Osteocyte (in vitro differentiated cells): Measurements from ENCODE around the gene SLC7A7. TPM values are rescaled to one million over a fixed set of nuclear protein-coding genes. Genes with fewer than 3 reads are reported as not detected.
"Not testable (repeated sequence)": the region's sequence is repeated elsewhere in the genome, so short reads cannot be mapped to it uniquely, and the experiment has no call there.

Experiments used
- DNase-seq: peaks from one replicate; pipeline ENCODE4 v3.0.0; 2021; ENCODE audit warnings: mixed read lengths; ENCODE audit not compliant: unreplicated experiment; ENCODE audit errors: extremely low spot score
- H3K27ac Mint-ChIP-seq: one replicate; pipeline ENCODE4 v1.8.0; 2021; ENCODE audit warnings: mild to moderate bottlenecking, mixed read lengths; ENCODE audit not compliant: unreplicated experiment
- H3K27me3 Mint-ChIP-seq: one replicate; pipeline ENCODE4 v1.8.0; 2021; ENCODE audit warnings: mixed read lengths; ENCODE audit not compliant: unreplicated experiment
- H3K36me3 Mint-ChIP-seq: one replicate; pipeline ENCODE4 v1.8.0; 2021; ENCODE audit warnings: mixed read lengths; ENCODE audit not compliant: unreplicated experiment
- H3K4me1 Mint-ChIP-seq: one replicate; pipeline ENCODE4 v1.8.0; 2021; ENCODE audit warnings: mixed read lengths; ENCODE audit not compliant: unreplicated experiment
- H3K4me3 Mint-ChIP-seq: one replicate; pipeline ENCODE4 v1.8.0; 2021; ENCODE audit warnings: mild to moderate bottlenecking, moderate library complexity, mixed read lengths; ENCODE audit not compliant: unreplicated experiment
- H3K9me3 Mint-ChIP-seq: one replicate; pipeline ENCODE4 v1.8.0; 2021; ENCODE audit warnings: mixed read lengths; ENCODE audit not compliant: unreplicated experiment
- CTCF ChIP-seq: fragments of 200-600 bp; sonication (generic); IDR thresholded peaks from 2 replicates; pipeline ENCODE4 v1.5.0; 2021; ENCODE audit warnings: antibody characterized with exemption, mild to moderate bottlenecking, moderate library complexity
- total RNA-seq: library from RNA; stranded (reverse); gene quantifications from 2 replicates; pipeline ENCODE4 v1.2.1, GENCODE V29; 2021

The SLC7A7 gene
- total RNA-seq, 1 donor from 2014 or later: 1.6 TPM

DNA sequence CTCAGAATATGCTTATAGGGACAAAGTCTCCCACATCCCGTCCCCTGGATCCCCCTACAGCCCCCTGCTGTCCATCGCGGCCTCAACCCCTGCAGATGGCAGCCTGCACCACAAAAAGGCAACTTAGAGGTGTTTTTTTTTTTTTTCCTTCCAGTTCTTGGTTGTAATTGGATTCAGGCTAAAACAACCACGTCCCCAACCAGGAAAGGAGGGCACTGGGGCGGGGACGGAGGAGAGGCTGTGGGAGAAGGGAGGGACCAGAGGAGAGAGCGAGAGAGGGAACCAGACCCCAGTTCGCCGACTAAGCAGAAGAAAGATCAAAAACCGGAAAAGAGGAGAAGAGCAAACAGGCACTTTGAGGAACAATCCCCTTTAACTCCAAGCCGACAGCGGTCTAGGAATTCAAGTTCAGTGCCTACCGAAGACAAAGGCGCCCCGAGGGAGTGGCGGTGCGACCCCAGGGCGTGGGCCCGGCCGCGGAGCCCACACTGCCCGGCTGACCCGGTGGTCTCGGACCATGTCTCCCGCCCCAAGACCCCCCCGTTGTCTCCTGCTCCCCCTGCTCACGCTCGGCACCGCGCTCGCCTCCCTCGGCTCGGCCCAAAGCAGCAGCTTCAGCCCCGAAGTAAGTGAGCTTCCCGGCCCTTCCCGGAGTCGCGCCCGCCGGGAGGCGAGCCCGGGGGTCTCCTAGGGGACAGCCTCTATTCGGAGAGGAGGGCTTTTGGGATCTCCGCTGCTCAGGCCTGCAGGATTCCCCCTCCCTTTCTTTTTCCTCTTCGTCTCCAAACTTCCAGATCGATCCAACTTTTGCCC lies 21.3 kb upstream of the SLC7A7 start, which contains the start of gene MMP14:
Gene MMP14, plus strand, starts transcription at position 285 of the 813 bp plus-strand sequence. Its CDS starts 233 bp downstream, at position 518.
- Mint-ChIP-seq H3K4me1 (peaks cover 41% of the 10 kb centered on the region), H3K36me3 (peaks cover 21% of the 10 kb centered on the region), H3K27ac (peak within 1 kb of the TSS; percentile 98), H3K9me3 (no peaks in the 10 kb centered on the region), H3K27me3 (no peaks in the 10 kb centered on the region), H3K4me3 (peak within 1 kb of the TSS; percentile 100)
- peak; percentile 66 for TF ChIP-seq CTCF
- peak; percentile 90 for DNase-seq

- no peak for TF ChIP-seq CTCF
- Mint-ChIP-seq H3K9me3 (no peaks in the 10 kb centered on the region), H3K36me3 (peaks cover 13% of the 10 kb centered on the region), H3K4me3 (peak overlapping the region; percentile 100), H3K4me1 (peaks cover 41% of the 10 kb centered on the region), H3K27ac (peak overlapping the region; percentile 98), H3K27me3 (no peaks in the 10 kb centered on the region)
- DNase-seq: no peak
Measured at GRCh38 chr14:22835505-22835904, 20.3 kb upstream of the SLC7A7 start.

DNA sequence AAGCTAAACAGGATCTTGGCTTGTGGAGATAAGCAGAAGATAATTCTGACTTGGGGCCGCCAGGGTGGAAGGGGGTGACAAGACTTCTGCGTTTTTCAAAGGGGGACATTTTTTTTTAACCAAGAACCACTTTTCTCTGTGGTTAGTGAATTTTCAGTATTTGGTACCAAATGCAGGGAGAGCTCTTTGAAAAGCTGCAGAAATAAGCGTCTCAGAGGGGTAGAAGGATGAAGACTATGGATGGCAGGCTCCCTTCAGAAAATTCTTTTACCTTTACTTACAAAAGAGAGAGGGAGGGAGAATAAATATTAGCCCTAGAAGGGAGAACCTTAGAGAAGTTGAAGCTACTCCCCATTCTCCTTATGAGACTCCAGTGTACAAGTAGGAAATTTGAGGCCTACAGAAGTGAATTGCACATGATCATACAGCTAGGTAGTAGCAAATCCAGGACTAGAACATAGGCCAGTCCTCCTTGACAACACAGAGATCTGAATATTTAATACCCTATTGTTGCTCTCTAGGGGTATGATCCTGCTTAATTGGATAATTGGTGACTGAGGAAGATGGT lies 15.3 kb upstream of the SLC7A7 start:
- Mint-ChIP-seq H3K9me3 (no peaks in the 10 kb centered on the region), H3K27ac (peak overlapping the region; percentile 92), H3K4me1 (peaks cover 19% of the 10 kb centered on the region), H3K27me3 (no peaks in the 10 kb centered on the region), H3K4me3 (peak overlapping the region; percentile 97), H3K36me3 (peaks cover 5% of the 10 kb centered on the region)
- DNase-seq: no peak
- no peak for TF ChIP-seq CTCF

DNA sequence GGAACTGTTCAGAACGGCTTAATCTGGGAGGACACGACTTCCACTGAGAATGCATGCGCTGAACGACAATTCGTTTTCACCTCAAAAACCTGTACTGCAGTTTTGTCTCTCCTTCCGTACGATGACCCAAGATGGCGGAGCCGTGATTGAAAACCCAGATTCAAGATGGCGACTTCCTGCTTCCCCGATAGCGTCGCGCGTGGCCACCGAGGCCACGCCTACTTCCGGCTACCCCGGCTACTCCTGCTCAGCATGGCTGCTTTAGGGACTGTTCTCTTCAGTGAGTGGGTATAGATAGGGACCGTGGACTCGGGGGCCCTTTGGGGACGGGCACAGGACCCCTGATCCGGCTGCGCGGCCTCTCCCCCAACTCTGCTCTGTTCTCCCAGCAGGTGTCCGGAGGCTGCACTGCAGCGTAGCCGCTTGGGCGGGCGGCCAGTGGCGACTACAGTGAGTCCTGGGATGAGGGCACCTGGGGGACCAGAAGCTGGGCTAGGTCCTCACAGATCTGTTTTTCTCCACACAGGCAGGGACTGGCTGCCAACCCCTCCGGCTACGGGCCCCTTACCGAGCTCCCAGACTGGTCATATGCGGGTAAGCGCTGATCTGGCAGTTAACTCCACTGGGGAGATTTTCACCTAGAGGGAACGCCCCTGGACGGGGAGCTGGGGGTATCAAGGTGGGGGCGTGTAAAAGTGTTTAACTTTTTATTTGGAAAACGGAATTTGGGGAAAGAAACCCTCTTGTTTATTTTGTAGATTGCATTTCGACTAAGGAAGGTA lies 14.6 kb upstream of the SLC7A7 start, which contains the start of gene MRPL52:
Gene MRPL52, plus strand, starts transcription at position 227 of the 782 bp plus-strand sequence. Its CDS starts 26 bp downstream, at position 253.
- peaks cover 5% of the 10 kb centered on the region for H3K36me3 Mint-ChIP-seq
- peak within 1 kb of the TSS; percentile 92 for H3K27ac Mint-ChIP-seq
- DNase-seq: peak; percentile 91
- peaks cover 20% of the 10 kb centered on the region for H3K4me1 Mint-ChIP-seq
- no peak for TF ChIP-seq CTCF
- H3K4me3 Mint-ChIP-seq: peak within 1 kb of the TSS; percentile 97
- no peaks in the 10 kb centered on the region for H3K27me3 Mint-ChIP-seq
- H3K9me3 Mint-ChIP-seq: no peaks in the 10 kb centered on the region

DNA sequence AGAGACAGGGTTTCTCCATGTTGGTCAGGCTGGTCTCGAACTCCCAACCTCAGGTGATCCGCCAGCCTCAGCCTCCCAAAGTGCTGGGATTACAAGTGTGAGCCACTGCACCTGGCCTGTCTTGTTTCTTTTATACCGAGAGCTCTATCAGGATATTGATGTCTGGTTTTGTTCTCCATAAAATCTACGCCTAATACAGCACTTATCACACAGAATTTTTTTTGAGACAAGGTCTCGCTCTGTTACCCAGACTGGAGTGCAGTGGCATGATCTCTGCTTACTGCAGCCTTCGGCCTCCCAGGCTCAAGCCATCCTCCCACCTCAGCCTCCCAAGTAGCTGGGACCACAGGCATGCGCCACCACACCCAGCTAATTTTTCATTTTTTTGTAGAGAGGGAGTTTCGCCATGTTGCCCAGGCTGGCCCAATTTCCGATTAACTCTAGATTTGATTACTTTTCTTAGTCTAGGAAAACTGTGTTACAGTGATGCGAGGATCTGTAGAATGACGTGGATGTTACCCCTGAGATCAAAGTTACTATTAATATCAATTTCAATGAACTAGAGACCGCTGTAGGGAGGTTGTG lies 13.9 kb upstream of the SLC7A7 start:
- H3K36me3 Mint-ChIP-seq, H3K9me3 Mint-ChIP-seq, H3K27me3 Mint-ChIP-seq, DNase-seq: not testable (repeated sequence)
- H3K27ac Mint-ChIP-seq: peak overlapping the region; percentile 92
- peak overlapping the region; percentile 97 for H3K4me3 Mint-ChIP-seq
- peaks cover 27% of the 10 kb centered on the region for H3K4me1 Mint-ChIP-seq
